Measurements from ENCODE around the gene BMERB1. TPM values are rescaled to one million over a fixed set of nuclear protein-coding genes. Genes with fewer than 3 reads are reported as not detected.
"Not testable (repeated sequence)": the region's sequence is repeated elsewhere in the genome, so short reads cannot be mapped to it uniquely, and the experiment has no call there.

The BMERB1 gene
- total RNA-seq, result 47.5 and 47.9 TPM in 2 replicates
- long read RNA-seq, transcript C16orf45-201 (6 exons, 2,404 nt), result major isoform, 34 of 50 reads
- long read RNA-seq, partial matches to known transcripts, result 2 of 50 reads
- long read RNA-seq, other reads (novel, unspliced or antisense), result 10 of 50 reads

GRCh38 chr16:15434425-15435215 is at the start of gene BMERB1:
Gene BMERB1, plus strand, starts transcription at chr16:15434588. Its CDS starts 66 bp downstream, at chr16:15434654.
- peak; percentile 94 for DNase-seq (ENCODE audit: extremely low spot score, unreplicated experiment)
- H3K36me3 Mint-ChIP-seq (ENCODE audit: unreplicated experiment), result no peaks in the 10 kb centered on the region
- no peak for TF ChIP-seq CTCF (IDR thresholded peaks at IDR 0.05)
- H3K27ac Mint-ChIP-seq (ENCODE audit: unreplicated experiment), result peak within 1 kb of the TSS; percentile 92
- H3K4me3 Mint-ChIP-seq (ENCODE audit: unreplicated experiment), result peak within 1 kb of the TSS; percentile 92
- no peaks in the 10 kb centered on the region for H3K9me3 Mint-ChIP-seq (ENCODE audit: unreplicated experiment)
- H3K4me1 Mint-ChIP-seq (ENCODE audit: unreplicated experiment), result peaks cover 27% of the 10 kb centered on the region
- no peaks in the 10 kb centered on the region for H3K27me3 Mint-ChIP-seq (ENCODE audit: unreplicated experiment)

GRCh38 chr16:15388060-15388459 is 46.3 kb upstream of the BMERB1 start:
- H3K27ac Mint-ChIP-seq (ENCODE audit: unreplicated experiment); H3K36me3 Mint-ChIP-seq (ENCODE audit: unreplicated experiment); H3K4me1 Mint-ChIP-seq (ENCODE audit: unreplicated experiment); H3K9me3 Mint-ChIP-seq (ENCODE audit: unreplicated experiment); H3K4me3 Mint-ChIP-seq (ENCODE audit: unreplicated experiment); DNase-seq (ENCODE audit: extremely low spot score, unreplicated experiment): not testable (repeated sequence)
- H3K27me3 Mint-ChIP-seq (ENCODE audit: unreplicated experiment), result peaks cover 26% of the 10 kb centered on the region

- not testable (repeated sequence) for H3K9me3 Mint-ChIP-seq (ENCODE audit: unreplicated experiment); H3K4me3 Mint-ChIP-seq (ENCODE audit: unreplicated experiment); DNase-seq (ENCODE audit: extremely low spot score, unreplicated experiment); H3K36me3 Mint-ChIP-seq (ENCODE audit: unreplicated experiment); H3K4me1 Mint-ChIP-seq (ENCODE audit: unreplicated experiment); H3K27ac Mint-ChIP-seq (ENCODE audit: unreplicated experiment)
- H3K27me3 Mint-ChIP-seq (ENCODE audit: unreplicated experiment), result peaks cover 28% of the 10 kb centered on the region
Measured at GRCh38 chr16:15389916-15390315, 44.5 kb upstream of the BMERB1 start.

- peaks cover 21% of the 10 kb centered on the region for H3K27me3 Mint-ChIP-seq (ENCODE audit: unreplicated experiment)
- not testable (repeated sequence) for H3K4me1 Mint-ChIP-seq (ENCODE audit: unreplicated experiment); DNase-seq (ENCODE audit: extremely low spot score, unreplicated experiment); H3K27ac Mint-ChIP-seq (ENCODE audit: unreplicated experiment); H3K9me3 Mint-ChIP-seq (ENCODE audit: unreplicated experiment); H3K36me3 Mint-ChIP-seq (ENCODE audit: unreplicated experiment); H3K4me3 Mint-ChIP-seq (ENCODE audit: unreplicated experiment)
Measured at GRCh38 chr16:15393025-15393424, 41.4 kb upstream of the BMERB1 start.

- not testable (repeated sequence) for H3K9me3 Mint-ChIP-seq (ENCODE audit: unreplicated experiment); H3K36me3 Mint-ChIP-seq (ENCODE audit: unreplicated experiment); H3K27ac Mint-ChIP-seq (ENCODE audit: unreplicated experiment); DNase-seq (ENCODE audit: extremely low spot score, unreplicated experiment); H3K4me1 Mint-ChIP-seq (ENCODE audit: unreplicated experiment)
- peaks cover 17% of the 10 kb centered on the region for H3K27me3 Mint-ChIP-seq (ENCODE audit: unreplicated experiment)
- peak within 1 kb of the TSS; percentile 62 for H3K4me3 Mint-ChIP-seq (ENCODE audit: unreplicated experiment)
Measured at GRCh38 chr16:15395631-15396508, 38.5 kb upstream of the BMERB1 start, which contains the start of gene MPV17L. Gene MPV17L, plus strand, starts transcription at chr16:15395754. Its CDS starts 144 bp downstream, at chr16:15395898.

- H3K27ac Mint-ChIP-seq (ENCODE audit: unreplicated experiment); DNase-seq (ENCODE audit: extremely low spot score, unreplicated experiment); H3K9me3 Mint-ChIP-seq (ENCODE audit: unreplicated experiment); H3K36me3 Mint-ChIP-seq (ENCODE audit: unreplicated experiment); H3K4me1 Mint-ChIP-seq (ENCODE audit: unreplicated experiment): not testable (repeated sequence)
- peaks cover 13% of the 10 kb centered on the region for H3K27me3 Mint-ChIP-seq (ENCODE audit: unreplicated experiment)
- H3K4me3 Mint-ChIP-seq (ENCODE audit: unreplicated experiment), result peak overlapping the region; percentile 62
Measured at GRCh38 chr16:15396509-15396829, 37.9 kb upstream of the BMERB1 start.

GRCh38 chr16:15396948-15397594 is 37.3 kb upstream of the BMERB1 start:
- no peaks in the 10 kb centered on the region for H3K36me3 Mint-ChIP-seq (ENCODE audit: unreplicated experiment)
- no peak overlapping the region for H3K4me3 Mint-ChIP-seq (ENCODE audit: unreplicated experiment)
- DNase-seq (ENCODE audit: extremely low spot score, unreplicated experiment), result no peak
- peaks cover 12% of the 10 kb centered on the region for H3K27me3 Mint-ChIP-seq (ENCODE audit: unreplicated experiment)
- no peaks in the 10 kb centered on the region for H3K4me1 Mint-ChIP-seq (ENCODE audit: unreplicated experiment)
- H3K9me3 Mint-ChIP-seq (ENCODE audit: unreplicated experiment), result no peaks in the 10 kb centered on the region
- no peak overlapping the region for H3K27ac Mint-ChIP-seq (ENCODE audit: unreplicated experiment)
- TF ChIP-seq CTCF (IDR thresholded peaks at IDR 0.05), result no peak
